RWPE1 (cell line): Measurements from ENCODE around the gene MAB21L4.

ENCODE experiments used
- CTCF ChIA-PET: fragments of 350-600 bp; sonication (Branson Sonifier 250); formaldehyde crosslinking; extraction: SDS; loops from one replicate; lab custom pipeline; 2021; lab: Yijun Ruan, JAX
- POLR2A ChIA-PET: fragments of 400-600 bp; formaldehyde crosslinking; extraction: SDS; loops from one replicate; lab custom pipeline; 2020; ENCODE audit warnings: antibody characterized with exemption; ENCODE audit not compliant: low non-redundant PET; lab: Yijun Ruan, JAX
- DNase-seq: peaks from one replicate; pipeline ENCODE4 v3.0.0; 2012; ENCODE audit warnings: low spot score
- H3K27ac ChIP-seq: fragments of 450-650 bp; 2 replicates; pipeline ENCODE4 v1.5.1; 2017
- CTCF ChIP-seq: fragments of 450-650 bp; conservative IDR thresholded peaks from 2 replicates; pipeline ENCODE4 v1.5.1; 2017; ENCODE audit warnings: low read depth, mild to moderate bottlenecking

The MAB21L4 gene

GRCh38 chr2:240901986-240902614, 6.1 kb upstream of the MAB21L4 start:
- CTCF ChIA-PET, result no interaction called here
- H3K27ac ChIP-seq, result no peak overlapping the region
- TF ChIP-seq CTCF, result no peak
- DNase-seq, result no peak
- POLR2A ChIA-PET, result no interaction called here

- no peak for TF ChIP-seq CTCF
Measured at GRCh38 chr2:240900141-240900860, 4.3 kb upstream of the MAB21L4 start.

GRCh38 chr2:240899468-240899865, 3.5 kb upstream of the MAB21L4 start:
- ChIA-PET POLR2A (no interaction called here), CTCF (interaction anchor here (0.5 to 2.0 kb wide), 2 partner anchors 15 to 23 kb away, joined by 3 to 11 read pairs; no protein-coding TSS in a partner anchor)
- TF ChIP-seq CTCF, result no peak
- no peak overlapping the region for H3K27ac ChIP-seq
- DNase-seq, result no peak

More at GRCh38 chr2:240900141-240900860, 4.3 kb upstream of the MAB21L4 start:
- CTCF ChIA-PET, result interaction anchor here (2.0 kb wide), 1 partner anchor 14 kb away, joined by 11 read pairs; no protein-coding TSS in a partner anchor
- H3K27ac ChIP-seq, result no peak overlapping the region
- POLR2A ChIA-PET, result no interaction called here
- no peak for DNase-seq

GRCh38 chr2:240898731-240899467, 2.9 kb upstream of the MAB21L4 start:
- POLR2A ChIA-PET, result no interaction called here
- H3K27ac ChIP-seq, result peak overlapping the region; percentile 11
- no peak for DNase-seq
- TF ChIP-seq CTCF, result no peak
- CTCF ChIA-PET, result interaction anchor here (0.6 to 2.0 kb wide), 2 partner anchors 10 to 15 kb away, joined by 4 to 11 read pairs; no protein-coding TSS in a partner anchor

GRCh38 chr2:240898108-240898730, 2.3 kb upstream of the MAB21L4 start:
- DNase-seq, result peak; percentile 55
- TF ChIP-seq CTCF, result no peak
- POLR2A ChIA-PET, result no interaction called here
- CTCF ChIA-PET, result interaction anchor here (0.6 to 2.0 kb wide), 3 partner anchors 9 to 941 kb away, joined by 3 to 11 read pairs (median 4); no protein-coding TSS in a partner anchor
- peak overlapping the region; percentile 11 for H3K27ac ChIP-seq
